DMS53 treated with DMSO at 0.1 percent for 48 hours (cell line): ENCODE data around the gene GNB3.

ENCODE experiments used
- DNase-seq: peaks from one replicate; lab custom pipeline; 2025; ENCODE audit not compliant: unreplicated experiment; lab: John Stamatoyannopoulos, UW

GNB3 gene

GRCh38 chr12:6840761-6841515 lies at the start of gene GNB3:
TSS of gene GNB3 (plus strand) at chr12:6840925. CDS start at chr12:6841288, 363 bp downstream.
- no peak for DNase-seq

DNA sequence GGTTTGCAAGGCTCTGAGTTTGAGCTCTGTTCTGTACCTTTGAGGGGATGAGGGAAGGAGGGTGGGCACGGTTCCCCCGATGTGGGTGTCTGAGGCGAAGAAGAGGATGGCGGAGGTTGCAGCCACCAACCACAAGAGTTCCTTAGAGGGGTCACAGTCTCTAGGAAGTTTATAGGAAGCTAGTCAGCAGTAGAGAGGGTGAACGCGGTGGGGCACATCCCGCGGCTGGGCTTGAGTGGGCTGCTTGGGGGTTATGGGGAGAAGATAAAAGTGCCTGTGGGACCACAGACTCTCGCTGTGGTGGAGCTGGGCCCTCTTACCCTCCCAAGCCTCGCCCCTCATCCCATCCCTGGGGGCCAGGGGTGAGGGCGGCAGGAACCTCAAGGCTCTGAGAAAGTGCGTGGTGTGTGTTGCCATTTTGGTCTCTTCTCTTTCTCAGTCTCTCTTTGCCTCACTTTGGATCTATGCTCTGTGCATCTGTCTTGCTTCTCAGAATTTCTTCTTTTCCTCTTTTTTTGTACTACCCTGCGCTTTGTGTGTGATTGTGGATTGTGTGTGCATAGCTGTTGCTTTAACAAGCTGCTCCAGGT lies 48.7 kb upstream of the GNB3 start:
- no peak for DNase-seq

DNA sequence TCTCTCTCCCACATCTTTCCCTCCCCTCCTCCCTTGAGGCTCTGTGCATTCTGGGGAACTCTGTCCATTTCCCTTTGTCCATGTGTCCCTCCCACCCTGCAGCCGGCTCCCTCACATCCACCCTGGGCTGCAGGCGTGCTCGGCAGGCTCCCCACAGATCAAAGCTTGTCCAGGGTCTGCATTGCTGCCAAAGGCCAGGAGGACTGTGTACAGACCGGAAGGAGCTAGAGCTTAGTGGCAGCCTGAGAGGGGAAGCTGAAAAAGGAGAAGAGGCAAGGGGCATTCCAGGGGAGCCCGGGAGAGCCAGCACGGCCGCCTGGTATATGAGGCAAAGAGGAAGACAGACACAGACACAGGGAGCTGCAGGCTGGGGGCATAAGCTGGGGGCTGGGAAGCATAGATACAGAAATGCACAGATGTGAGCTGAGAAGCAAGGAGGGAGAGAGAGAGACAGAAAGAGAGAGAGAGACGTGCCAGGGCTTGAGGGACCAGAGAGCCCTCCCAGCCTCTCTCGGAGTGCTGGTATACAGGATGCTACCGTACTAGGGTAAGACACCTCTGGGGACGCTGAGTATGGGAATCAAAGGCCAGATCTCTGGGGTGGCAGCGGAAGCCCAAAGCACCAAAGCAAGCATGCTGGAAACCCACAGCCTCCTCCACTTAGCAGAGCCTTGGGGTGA lies 48.1 kb upstream of the GNB3 start:
- no peak for DNase-seq

- DNase-seq, result no peak
These were observed 45.6 kb upstream of the GNB3 start for GRCh38 chr12:6795088-6795487.

DNA sequence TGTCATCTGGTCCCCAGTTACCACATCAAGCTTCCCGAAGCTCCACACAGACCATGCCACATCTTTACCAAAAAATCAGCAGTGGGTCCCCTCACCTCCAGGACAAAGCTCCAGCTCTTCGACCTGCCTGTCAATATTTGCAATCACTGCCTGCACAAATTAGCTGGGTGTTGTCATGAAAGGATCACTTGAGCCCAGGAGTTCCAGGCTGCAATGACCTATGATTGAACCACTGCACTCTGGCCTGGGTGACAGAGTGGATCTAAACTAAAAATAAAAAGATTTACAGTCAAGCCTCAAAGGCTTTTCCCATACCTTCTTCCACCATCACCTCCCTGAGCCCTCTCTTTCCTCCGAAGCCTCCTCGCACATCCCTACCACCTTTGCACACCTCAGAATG lies 44.1 kb upstream of the GNB3 start:
- DNase-seq, result no peak

DNA sequence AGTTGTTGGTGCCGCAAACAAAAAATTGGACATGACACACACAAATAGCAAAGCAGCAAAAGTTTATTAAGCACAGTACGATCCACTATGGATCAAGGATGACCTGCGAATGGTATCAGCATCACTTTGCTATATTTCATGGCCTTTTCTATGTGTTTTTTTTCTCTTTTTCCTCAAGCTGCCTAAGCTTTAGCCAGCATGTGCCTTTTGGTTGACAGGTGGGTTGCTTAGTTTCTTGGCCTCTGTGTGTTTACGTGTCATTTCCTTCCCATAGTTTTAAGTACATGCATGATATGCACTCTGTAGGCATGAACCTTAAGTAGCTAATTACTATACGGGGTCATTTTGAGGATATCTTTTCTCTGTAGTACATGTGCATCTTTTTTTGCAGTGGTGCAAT lies 41.6 kb upstream of the GNB3 start:
- no peak for DNase-seq

- no peak for DNase-seq
These were observed 33.6 kb upstream of the GNB3 start for GRCh38 chr12:6807170-6807569.

GRCh38 chr12:6809056-6809455 lies 31.7 kb upstream of the GNB3 start:
- no peak for DNase-seq

- no peak for DNase-seq
These were observed 30.0 kb upstream of the GNB3 start for GRCh38 chr12:6810758-6811157.

DNA sequence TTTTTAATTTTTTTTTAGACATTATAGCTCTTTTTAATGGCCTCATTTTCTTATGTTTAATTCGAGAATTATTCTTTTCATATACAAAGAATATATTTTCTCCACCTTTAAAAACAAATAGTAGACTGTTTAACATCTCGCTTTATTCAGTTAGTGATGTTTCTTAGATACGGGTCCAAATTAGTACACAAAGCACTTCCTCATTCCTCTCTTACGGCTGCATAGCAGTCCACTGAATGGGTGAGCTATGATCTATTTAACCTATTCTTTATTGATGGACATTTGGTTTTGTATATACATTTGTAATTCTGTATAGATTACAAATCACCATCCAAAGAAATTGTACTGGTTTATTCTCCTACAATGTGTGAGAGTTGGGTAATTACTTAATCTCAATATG lies 27.4 kb upstream of the GNB3 start:
- DNase-seq, result no peak

GRCh38 chr12:6816598-6816997 lies 24.1 kb upstream of the GNB3 start:
- no peak for DNase-seq

GRCh38 chr12:6817098-6817497 lies 23.6 kb upstream of the GNB3 start:
- DNase-seq, result no peak

DNA sequence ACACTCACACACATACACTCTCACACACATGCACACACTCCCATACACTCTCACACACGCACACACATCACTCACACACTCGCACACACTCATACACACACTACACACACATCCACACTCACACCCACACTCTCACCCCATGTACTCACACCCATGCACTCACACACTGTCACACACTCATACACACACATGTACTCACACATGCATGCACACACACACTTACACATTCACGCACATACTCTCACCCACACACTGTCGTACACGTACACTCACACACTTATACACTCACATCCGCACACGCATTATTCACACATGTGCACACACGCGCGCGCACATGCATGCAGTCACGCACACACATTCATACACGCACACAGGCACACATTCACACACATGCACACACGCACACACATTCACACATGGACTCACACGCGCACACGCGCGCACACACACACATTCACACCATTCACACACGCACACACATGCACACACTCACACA lies 23.0 kb upstream of the GNB3 start:
- DNase-seq, result no peak

DNA sequence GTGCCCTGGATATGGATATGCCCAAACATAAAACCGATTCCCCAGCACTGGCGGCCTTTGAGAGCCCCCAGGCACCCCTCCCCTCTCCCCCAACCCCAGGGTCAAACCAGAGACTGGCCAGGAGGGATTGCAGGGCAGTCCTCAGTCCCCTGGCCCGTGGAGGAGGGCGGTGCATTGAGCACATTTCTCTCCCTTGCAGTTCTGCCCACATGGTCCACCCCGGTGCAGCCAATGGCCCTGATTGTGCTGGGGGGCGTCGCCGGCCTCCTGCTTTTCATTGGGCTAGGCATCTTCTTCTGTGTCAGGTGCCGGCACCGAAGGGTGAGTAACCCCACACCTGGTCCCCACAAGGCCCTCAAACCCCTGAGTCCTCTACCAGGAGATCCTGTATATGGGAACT lies 22.5 kb upstream of the GNB3 start:
- DNase-seq, result no peak

GRCh38 chr12:6818645-6819044 lies 22.1 kb upstream of the GNB3 start:
- DNase-seq, result no peak

DNA sequence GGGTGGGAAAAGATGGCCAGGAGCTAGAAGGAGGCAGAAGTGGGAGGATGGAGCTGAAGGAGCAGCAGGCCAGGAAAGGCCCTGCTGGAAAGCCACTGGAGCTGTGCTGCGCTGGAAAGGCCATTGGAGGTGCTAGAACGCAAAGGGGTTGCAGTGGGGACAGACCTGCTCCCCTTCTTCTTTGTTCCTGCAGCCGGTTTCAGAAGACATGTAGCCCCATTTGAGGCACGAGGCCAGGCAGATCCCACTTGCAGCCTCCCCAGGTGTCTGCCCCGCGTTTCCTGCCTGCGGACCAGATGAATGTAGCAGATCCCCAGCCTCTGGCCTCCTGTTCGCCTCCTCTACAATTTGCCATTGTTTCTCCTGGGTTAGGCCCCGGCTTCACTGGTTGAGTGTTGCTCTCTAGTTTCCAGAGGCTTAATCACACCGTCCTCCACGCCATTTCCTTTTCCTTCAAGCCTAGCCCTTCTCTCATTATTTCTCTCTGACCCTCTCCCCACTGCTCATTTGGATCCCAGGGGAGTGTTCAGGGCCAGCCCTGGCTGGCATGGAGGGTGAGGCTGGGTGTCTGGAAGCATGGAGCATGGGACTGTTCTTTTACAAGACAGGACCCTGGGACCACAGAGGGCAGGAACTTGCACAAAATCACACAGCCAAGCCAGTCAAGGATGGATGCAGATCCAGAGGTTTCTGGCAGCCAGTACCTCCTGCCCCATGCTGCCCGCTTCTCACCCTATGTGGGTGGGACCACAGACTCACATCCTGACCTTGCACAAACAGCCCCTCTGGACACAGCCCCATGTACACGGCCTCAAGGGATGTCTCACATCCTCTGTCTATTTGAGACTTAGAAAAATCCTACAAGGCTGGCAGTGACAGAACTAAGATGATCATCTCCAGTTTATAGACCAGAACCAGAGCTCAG lies 21.4 kb upstream of the GNB3 start:
- no peak for DNase-seq

GRCh38 chr12:6820166-6820565 lies 20.6 kb upstream of the GNB3 start:
- no peak for DNase-seq

DNA sequence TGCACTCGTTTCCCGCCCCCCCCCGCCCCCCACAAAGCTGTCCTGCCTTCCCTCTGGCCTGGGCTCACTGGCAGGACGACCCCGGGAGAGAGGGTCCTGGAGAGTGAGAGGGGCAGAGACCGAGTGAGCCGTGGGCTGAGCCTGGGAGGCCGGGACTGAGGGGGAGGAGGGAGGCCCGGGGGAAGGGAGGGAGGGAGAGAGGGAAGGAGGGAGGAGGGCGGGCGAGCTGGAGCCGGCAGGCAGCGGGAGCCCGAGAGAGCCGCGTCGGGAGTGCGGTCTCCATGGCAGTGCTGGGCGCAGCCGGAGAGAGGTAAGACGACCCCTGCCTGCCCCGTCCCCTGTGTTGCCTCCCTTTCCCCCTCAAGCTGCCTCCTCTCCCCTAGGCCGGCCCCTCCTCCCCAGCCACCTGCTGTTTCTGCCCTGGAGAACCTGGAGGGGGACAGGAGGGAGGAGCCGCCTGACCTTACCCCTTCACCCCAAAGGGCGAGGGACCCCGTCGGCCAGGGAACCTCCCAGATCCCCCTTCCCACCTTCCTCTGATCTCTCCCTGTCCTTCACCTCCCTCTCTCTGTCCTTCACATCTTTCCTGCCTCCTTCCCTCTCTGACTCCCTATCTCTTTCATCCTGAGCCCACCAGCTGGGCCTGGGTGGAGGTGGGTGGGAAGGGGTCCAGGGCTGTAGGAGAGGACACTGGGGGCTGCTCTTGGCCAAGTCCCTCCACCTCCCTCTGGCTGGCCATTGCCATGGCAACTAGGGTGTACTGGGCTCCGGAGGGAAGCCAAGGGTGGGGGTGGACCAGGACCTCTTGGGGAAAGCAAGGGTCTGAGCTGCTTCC lies 18.9 kb upstream of the GNB3 start, which contains the start of gene GPR162:
GPR162 (plus strand) TSS at position 231 of the 835 bp plus-strand sequence. CDS start 2,078 bp downstream, outside the sequence.
- peak; percentile 66 for DNase-seq

- no peak for DNase-seq
These were observed 18.1 kb upstream of the GNB3 start for GRCh38 chr12:6822426-6823135.
